Adrenal gland (tissue), 12 donors: ENCODE measurements around the gene NSUN7. TPM values are rescaled to one million over a fixed set of nuclear protein-coding genes. Genes with fewer than 3 reads are reported as not detected.

ENCODE experiments used
- DNase-seq, 7 donors: peaks; one replicate each; pipeline ENCODE4 v3.0.0-alpha.2; 2019 to 2020
- H3K27ac ChIP-seq, 5 donors: fragments of 200-600 bp; sonication (generic) in 4 of 5; 1 replicate in 3 of 5; 2 replicates in 2 of 5; pipeline versions ENCODE4 v1.5.1 to v1.8.0; 2016 to 2020; ENCODE audit warnings: mild to moderate bottlenecking in 1 of 5
- H3K27me3 ChIP-seq: fragments of 200-600 bp; 2 replicates; pipeline ENCODE4 v1.8.0; 2021
- H3K36me3 ChIP-seq, 2 donors: fragments of 200-600 bp; replicated peaks in 1 of 2; 1 replicate in 1 of 2; 2 replicates in 1 of 2; pipeline versions ENCODE4 v1.5.1 to v1.8.0; 2018 to 2022
- H3K4me1 ChIP-seq, 2 donors: fragments of 200-600 bp; replicated peaks in 1 of 2; 1 replicate in 1 of 2; 2 replicates in 1 of 2; pipeline versions ENCODE4 v1.5.1 to v1.8.0; 2018 to 2021
- H3K4me3 ChIP-seq, 4 donors: fragments of 200-600 bp; sonication (generic) in 3 of 4; one replicate each; pipeline ENCODE4 v1.5.1; 2016 to 2018
- H3K9me3 ChIP-seq, 3 donors: fragments of 200-600 bp; sonication (generic) in 1 of 3; replicated peaks in 1 of 3; 1 replicate in 2 of 3; 2 replicates in 1 of 3; pipeline versions ENCODE4 v1.5.1 to v1.8.0; 2016 to 2021
- POLR2A ChIP-seq, 2 donors: fragments of 450-650 bp; IDR thresholded peaks; one replicate each; pipeline ENCODE4 v1.6.1; 2017; ENCODE audit warnings: antibody characterized with exemption in 2 of 2, mild to moderate bottlenecking in 2 of 2, moderate library complexity in 1 of 2
- WGBS, 4 donors: extraction: QIAGEN DNeasy Blood & Tissue Kit in 2 of 4; methylation state at CpG; one replicate each; pipeline versions ENCODE4 v1.1.5 to v1.1.7; 2013 to 2017; 5-methylcytosine and 5-hydroxymethylcytosine counted together
- intact Hi-C, 2 donors: fragments of 100-400 bp; cut with DNase I; formaldehyde crosslinking; loops; one replicate each; pipeline versions ENCODE4 v1.14.1 to v1.15.0; 2022 to 2023
- polyA plus RNA-seq, 3 donors: library from polyadenylated mRNA; stranded (reverse); fragments of 200-250 nt in 2 of 3; fragments of 350-450 nt in 1 of 3; fragmentation: Illumina TruSeq in 1 of 3; extraction: RNeasy Lipid Tissue Mini Kit (QIAGEN cat#74804) in 1 of 3; gene quantifications; one replicate each; pipeline ENCODE4 v1.2.3, GENCODE V29; 2013 to 2014
- total RNA-seq, 9 donors: library from RNA; depleted of rRNA in 4 of 9; stranded (reverse); fragments of >200 nt in 4 of 9; fragments of 120-200 nt in 1 of 9; fragmentation: NEBNext Ultra II Directional in 1 of 9; extraction: Animal tissue kit (Norgen Biotek cat#: 25700) in 1 of 9; gene quantifications; one replicate each; pipeline versions ENCODE4 v1.1.0 to v1.2.4, GENCODE V29; 2013 to 2023
- TF ChIP-seq, protein P1 (sequence below), 6 experiments: fragments of 450-650 bp in 4 of 6; fragments of 200-600 bp in 2 of 6; sonication (generic) in 1 of 6; IDR thresholded peaks; 1 replicate in 5 of 6; 2 replicates in 1 of 6; pipeline versions ENCODE4 v1.5.1 to v1.8.0; 2016 to 2021; ENCODE audit warnings: antibody characterized with exemption in 6 of 6, mild to moderate bottlenecking in 2 of 6, moderate library complexity in 1 of 6
- donor health status: healthy with polysubstance abuse.
- donor health status: Bipolar disorder and iron deficiency.
- donor health status: DM: yes; HTN: yes; CAD: no.
- donor health status: DM: no; HTN: no; CAD: no.
- donor health status: DM: no; HTN: no; CAD: no.
- donor health status: DM: yes; HTN: yes; CAD: no.

Gene NSUN7
- total and polyA plus RNA-seq, 12 donors, result 0.79 to 10.4 (median 2.1) TPM

DNA sequence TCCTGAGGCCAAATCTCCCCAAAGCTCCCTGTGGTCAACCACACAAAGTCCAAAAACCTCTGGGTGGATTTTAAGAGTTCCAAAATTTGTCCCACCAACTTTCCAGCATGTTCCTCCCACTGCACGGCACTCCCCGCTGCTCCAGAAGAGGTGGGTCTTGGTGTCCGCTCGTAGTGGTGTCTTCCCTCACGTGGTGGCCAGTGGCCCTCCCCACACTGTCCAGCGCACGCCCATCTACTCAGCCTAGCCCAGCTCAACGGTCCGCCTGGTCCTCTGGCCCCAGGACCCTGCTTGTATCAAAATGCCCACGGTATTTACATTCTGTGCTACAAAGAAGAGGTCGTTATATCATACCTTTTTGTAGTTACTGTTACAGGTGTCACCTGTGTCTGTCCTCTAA lies 83.5 kb downstream of the NSUN7 start:
- Histone ChIP-seq H3K36me3 (no peaks in the 10 kb centered on the region), H3K4me1 (no peaks in the 10 kb centered on the region), H3K27me3 (no peaks in the 10 kb centered on the region), H3K27ac (no peak overlapping the region), H3K4me3 (no peak overlapping the region), H3K9me3 (no peaks in the 10 kb centered on the region)
- no peak for DNase-seq
- no peak for TF ChIP-seq POLR2A (IDR thresholded peaks at IDR 0.05)
- intact Hi-C loops, result no loop called here
- WGBS, 4 donors, result 91 to 100% (median 96%) methylated on average over 10 to 11 of the region's 11 CpGs

DNA sequence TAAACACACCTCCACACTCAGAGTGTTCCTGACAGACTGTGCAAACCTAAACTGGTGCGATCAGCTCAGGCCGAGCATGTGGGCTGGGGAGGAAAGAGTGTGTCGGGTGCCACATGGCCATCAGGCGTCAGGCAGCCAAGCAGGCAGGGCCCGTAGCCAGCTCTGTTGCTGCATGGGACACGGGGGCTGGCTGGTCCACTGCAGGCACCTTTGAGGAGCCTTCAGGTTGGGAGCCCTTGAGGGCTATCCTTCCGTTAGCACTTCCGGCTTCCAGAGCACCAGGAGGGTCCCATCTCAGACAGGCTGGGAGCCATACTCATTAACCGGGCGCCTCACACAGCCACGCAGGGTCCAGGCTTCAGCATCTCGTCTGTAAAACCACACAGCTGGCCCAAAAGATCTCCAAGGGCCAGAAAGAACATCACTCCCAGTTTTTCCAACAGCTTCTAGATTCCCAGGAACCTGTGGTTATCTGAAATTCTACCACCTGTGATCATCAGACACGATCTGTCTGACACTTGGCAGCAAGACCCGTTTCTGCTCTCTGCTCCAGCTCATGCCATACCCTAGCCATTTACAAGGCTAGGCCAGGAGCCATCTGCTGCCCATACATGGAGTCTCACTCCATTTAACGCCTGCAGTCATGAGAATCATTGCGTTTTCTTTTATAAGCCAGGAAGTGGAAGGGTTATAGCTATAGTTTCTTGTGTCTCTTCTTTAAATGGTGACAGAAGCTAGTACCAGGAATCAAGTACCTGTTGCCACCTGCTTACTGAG lies 87.5 kb downstream of the NSUN7 start:
- no peak for TF ChIP-seq POLR2A (IDR thresholded peaks at IDR 0.05)
- TF ChIP-seq, protein P1, sequence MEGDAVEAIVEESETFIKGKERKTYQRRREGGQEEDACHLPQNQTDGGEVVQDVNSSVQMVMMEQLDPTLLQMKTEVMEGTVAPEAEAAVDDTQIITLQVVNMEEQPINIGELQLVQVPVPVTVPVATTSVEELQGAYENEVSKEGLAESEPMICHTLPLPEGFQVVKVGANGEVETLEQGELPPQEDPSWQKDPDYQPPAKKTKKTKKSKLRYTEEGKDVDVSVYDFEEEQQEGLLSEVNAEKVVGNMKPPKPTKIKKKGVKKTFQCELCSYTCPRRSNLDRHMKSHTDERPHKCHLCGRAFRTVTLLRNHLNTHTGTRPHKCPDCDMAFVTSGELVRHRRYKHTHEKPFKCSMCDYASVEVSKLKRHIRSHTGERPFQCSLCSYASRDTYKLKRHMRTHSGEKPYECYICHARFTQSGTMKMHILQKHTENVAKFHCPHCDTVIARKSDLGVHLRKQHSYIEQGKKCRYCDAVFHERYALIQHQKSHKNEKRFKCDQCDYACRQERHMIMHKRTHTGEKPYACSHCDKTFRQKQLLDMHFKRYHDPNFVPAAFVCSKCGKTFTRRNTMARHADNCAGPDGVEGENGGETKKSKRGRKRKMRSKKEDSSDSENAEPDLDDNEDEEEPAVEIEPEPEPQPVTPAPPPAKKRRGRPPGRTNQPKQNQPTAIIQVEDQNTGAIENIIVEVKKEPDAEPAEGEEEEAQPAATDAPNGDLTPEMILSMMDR (IDR thresholded peaks at IDR 0.05), result no peak
- 88 to 94% (median 92%) methylated on average over 11 to 16 of the region's 16 CpGs for WGBS, 4 donors
- Histone ChIP-seq H3K27ac (no peak overlapping the region), H3K36me3 (no peaks in the 10 kb centered on the region), H3K27me3 (no peaks in the 10 kb centered on the region), H3K4me3 (no peak overlapping the region), H3K4me1 (no peaks in the 10 kb centered on the region), H3K9me3 (no peaks in the 10 kb centered on the region)
- intact Hi-C loops, result no loop called here
- no peak for DNase-seq

GRCh38 chr4:40838742-40839141 lies 89.0 kb downstream of the NSUN7 start:
- Histone ChIP-seq H3K27ac (no peak overlapping the region), H3K36me3 (no peaks in the 10 kb centered on the region), H3K9me3 (no peaks in the 10 kb centered on the region), H3K4me1 (no peaks in the 10 kb centered on the region), H3K27me3 (no peaks in the 10 kb centered on the region), H3K4me3 (no peak overlapping the region)
- 85 to 87% (median 86%) methylated on average over 4 of the region's 4 CpGs for WGBS, 4 donors
- TF ChIP-seq, protein P1 (IDR thresholded peaks at IDR 0.05), result no peak
- TF ChIP-seq POLR2A (IDR thresholded peaks at IDR 0.05), result no peak
- intact Hi-C loops, result no loop called here
- DNase-seq, result no peak

DNA sequence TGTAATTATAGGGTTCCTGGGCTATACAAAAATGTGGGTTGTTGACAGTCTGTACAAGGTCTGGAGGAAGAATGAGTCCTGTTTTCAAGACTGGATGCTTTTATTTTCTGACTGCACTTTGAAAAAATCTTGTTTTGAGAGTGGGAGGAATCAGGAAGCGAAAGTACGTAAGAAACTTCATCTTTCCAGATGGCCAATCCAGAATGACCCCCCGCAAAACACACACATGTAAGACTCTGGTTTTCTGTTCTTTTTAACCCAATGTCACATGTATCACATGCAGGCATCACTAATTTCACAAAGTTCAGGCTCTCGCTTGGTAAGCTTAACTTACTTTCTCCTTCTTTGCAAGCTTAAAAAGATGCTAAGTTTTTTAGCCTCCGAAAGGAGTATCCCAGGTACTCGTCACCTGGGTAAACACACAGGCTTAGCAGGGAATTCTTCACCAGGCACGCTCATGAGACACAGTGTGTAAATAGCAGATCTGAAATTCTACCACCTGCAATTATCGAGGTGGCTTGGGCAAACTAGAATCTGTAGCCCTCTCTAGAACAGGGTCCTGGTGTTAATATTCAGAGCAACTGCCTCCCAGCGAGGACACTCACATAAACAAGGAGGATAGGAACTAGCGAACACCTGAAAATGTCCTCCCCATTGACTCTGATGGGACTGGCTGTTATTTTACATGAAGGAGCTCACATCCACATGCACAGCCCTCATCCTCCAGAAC lies 90.7 kb downstream of the NSUN7 start:
- no peaks in the 10 kb centered on the region for H3K36me3 ChIP-seq
- H3K27ac ChIP-seq, result no peak overlapping the region
- no peaks in the 10 kb centered on the region for H3K9me3 ChIP-seq
- no peaks in the 10 kb centered on the region for H3K27me3 ChIP-seq
- 80 to 92% (median 86%) methylated on average over 10 of the region's 10 CpGs for WGBS, 4 donors
- H3K4me1 ChIP-seq, result no peaks in the 10 kb centered on the region
- intact Hi-C loops, result loop anchor here in 1 of 2 donors (5.0 kb wide), 1 partner anchor 47 kb away; no protein-coding TSS in a partner anchor
- H3K4me3 ChIP-seq, result no peak overlapping the region
- no peak for DNase-seq
- no peak for TF ChIP-seq POLR2A (IDR thresholded peaks at IDR 0.05)
- TF ChIP-seq, protein P1 (IDR thresholded peaks at IDR 0.05), result no peak
